CD14-positive monocyte (primary cell): ENCODE measurements around the gene ULK2. TPM values are rescaled to one million over a fixed set of nuclear protein-coding genes. Genes with fewer than 3 reads are reported as not detected.

ENCODE experiments used
- DNase-seq, 3 donors: peaks; one replicate each; pipeline ENCODE4 v3.0.0-alpha.2; 2011 to 2022
- H2AFZ ChIP-seq: 2 replicates; pipeline ENCODE4 v1.6.0; 2012; ENCODE audit warnings: mild to moderate bottlenecking, low read depth, low read length, inconsistent platforms; ENCODE audit not compliant: insufficient read depth, poor library complexity, severe bottlenecking
- H3K27ac ChIP-seq, 2 donors: 1 replicate in 1 of 2; 2 replicates in 1 of 2; pipeline ENCODE4 v1.5.1; 2012 to 2013; ENCODE audit warnings: low read length in 2 of 2, control low read depth in 1 of 2, inconsistent platforms in 1 of 2, low read depth in 1 of 2, mild to moderate bottlenecking in 1 of 2
- H3K27me3 ChIP-seq, 2 donors: one replicate each; pipeline versions ENCODE4 v1.6.0 to v1.6.1; 2011 to 2013; ENCODE audit warnings: low read length in 2 of 2; ENCODE audit not compliant: control insufficient read depth in 2 of 2, insufficient read depth in 2 of 2
- H3K36me3 ChIP-seq, 2 donors: replicated peaks in 1 of 2; 1 replicate in 1 of 2; 2 replicates in 1 of 2; pipeline versions ENCODE4 v1.5.1 to v1.6.1; 2012 to 2013; ENCODE audit warnings: low read length in 2 of 2, control low read depth in 1 of 2, inconsistent platforms in 1 of 2, mild to moderate bottlenecking in 1 of 2; ENCODE audit not compliant: insufficient read depth in 2 of 2, control insufficient read depth in 1 of 2
- H3K4me1 ChIP-seq, 2 donors: 1 replicate in 1 of 2; 2 replicates in 1 of 2; pipeline versions ENCODE4 v1.5.1 to v1.6.1; 2012 to 2013; ENCODE audit warnings: low read length in 2 of 2, control low read depth in 1 of 2, inconsistent platforms in 1 of 2, mild to moderate bottlenecking in 1 of 2, moderate library complexity in 1 of 2; ENCODE audit not compliant: insufficient read depth in 2 of 2, control insufficient read depth in 1 of 2
- H3K4me2 ChIP-seq: replicated peaks from 2 replicates; pipeline ENCODE3; 2012; ENCODE audit warnings: low read length, moderate library complexity, mild to moderate bottlenecking; ENCODE audit not compliant: poor library complexity, severe bottlenecking; ENCODE audit errors: extremely low read depth
- H3K4me3 ChIP-seq, 3 experiments: fragments of 200-600 bp in 1 of 3; sonication (generic) in 1 of 3; replicated peaks in 1 of 3; 1 replicate in 2 of 3; 2 replicates in 1 of 3; pipeline ENCODE4 v1.5.1; 2011 to 2013; ENCODE audit warnings: low read length in 3 of 3, mild to moderate bottlenecking in 3 of 3, control low read depth in 2 of 3, low read depth in 2 of 3, inconsistent platforms in 1 of 3, moderate library complexity in 1 of 3
- H3K79me2 ChIP-seq: 2 replicates; pipeline ENCODE4 v1.6.0; 2012; ENCODE audit warnings: mild to moderate bottlenecking, control low read depth, inconsistent platforms, low read length, moderate library complexity; ENCODE audit not compliant: insufficient read depth
- H3K9ac ChIP-seq: 2 replicates; pipeline ENCODE4 v1.6.0; 2017; ENCODE audit warnings: low read length, mild to moderate bottlenecking; ENCODE audit not compliant: insufficient read depth, poor library complexity, severe bottlenecking
- H3K9me3 ChIP-seq, 2 donors: replicated peaks in 1 of 2; 1 replicate in 1 of 2; 2 replicates in 1 of 2; pipeline versions ENCODE4 v1.5.1 to v1.6.1; 2012 to 2013; ENCODE audit warnings: low read length in 2 of 2, control low read depth in 1 of 2; ENCODE audit not compliant: control insufficient read depth in 1 of 2, insufficient read depth in 1 of 2
- H4K20me1 ChIP-seq: 2 replicates; pipeline ENCODE4 v1.6.0; 2012; ENCODE audit warnings: mild to moderate bottlenecking, low read length, control low read depth, moderate library complexity; ENCODE audit not compliant: insufficient read depth
- H3K27ac Mint-ChIP-seq, 7 donors: one replicate each; pipeline ENCODE4 v1.8.0; 2020; ENCODE audit warnings: mild to moderate bottlenecking in 7 of 7, mixed read lengths in 7 of 7, moderate library complexity in 6 of 7, inconsistent platforms in 2 of 7
- H3K27me3 Mint-ChIP-seq, 3 donors: one replicate each; pipeline ENCODE4 v1.8.0; 2021 to 2022; ENCODE audit warnings: low read depth in 3 of 3, mild to moderate bottlenecking in 3 of 3, mixed read lengths in 3 of 3, moderate library complexity in 3 of 3, inconsistent platforms in 1 of 3
- H3K36me3 Mint-ChIP-seq, 2 donors: one replicate each; pipeline ENCODE4 v1.8.0; 2020; ENCODE audit warnings: mixed read lengths in 2 of 2, inconsistent platforms in 1 of 2, mild to moderate bottlenecking in 1 of 2
- H3K4me1 Mint-ChIP-seq: one replicate; pipeline ENCODE4 v1.8.0; 2020; ENCODE audit warnings: mild to moderate bottlenecking, mixed read lengths
- H3K4me3 Mint-ChIP-seq, 2 donors: one replicate each; pipeline ENCODE4 v1.8.0; 2020; ENCODE audit warnings: mild to moderate bottlenecking in 2 of 2, mixed read lengths in 2 of 2, moderate library complexity in 1 of 2
- H3K9me3 Mint-ChIP-seq, 7 donors: one replicate each; pipeline ENCODE4 v1.8.0; 2020 to 2022; ENCODE audit warnings: mixed read lengths in 7 of 7, mild to moderate bottlenecking in 6 of 7, moderate library complexity in 6 of 7, inconsistent platforms in 2 of 7
- WGBS: methylation state at CpG from one replicate; pipeline ENCODE4 v1.1.5; 2013; ENCODE audit warnings: missing lambda C conversion rate; ENCODE audit not compliant: insufficient coverage; 5-methylcytosine and 5-hydroxymethylcytosine counted together
- intact Hi-C, 2 donors: fragments of 100-400 bp; cut with micrococcal nuclease; formaldehyde crosslinking; loops; one replicate each; pipeline versions ENCODE4 v1.15.0 to v1.15.1; 2023
- polyA plus RNA-seq, 3 donors: library from polyadenylated mRNA; depleted of rRNA in 1 of 3; unstranded in 2 of 3; stranded (reverse) in 1 of 3; fragments of 300-500 nt in 2 of 3; fragments of >200 nt in 1 of 3; fragmentation: Illumina TruSeq in 2 of 3; gene quantifications; 1 replicate in 2 of 3; 2 replicates in 1 of 3; pipeline ENCODE4 v1.2.3, GENCODE V29; 2012 to 2021
- TF ChIP-seq, protein P1 (sequence below): fragments of 200-600 bp; IDR thresholded peaks from one replicate; pipeline ENCODE4 v1.8.0; 2022; ENCODE audit warnings: antibody characterized with exemption, mild to moderate bottlenecking

The ULK2 gene
- polyA plus RNA-seq, 3 donors, result 8.5 to 27.2 (median 12.3) TPM

DNA sequence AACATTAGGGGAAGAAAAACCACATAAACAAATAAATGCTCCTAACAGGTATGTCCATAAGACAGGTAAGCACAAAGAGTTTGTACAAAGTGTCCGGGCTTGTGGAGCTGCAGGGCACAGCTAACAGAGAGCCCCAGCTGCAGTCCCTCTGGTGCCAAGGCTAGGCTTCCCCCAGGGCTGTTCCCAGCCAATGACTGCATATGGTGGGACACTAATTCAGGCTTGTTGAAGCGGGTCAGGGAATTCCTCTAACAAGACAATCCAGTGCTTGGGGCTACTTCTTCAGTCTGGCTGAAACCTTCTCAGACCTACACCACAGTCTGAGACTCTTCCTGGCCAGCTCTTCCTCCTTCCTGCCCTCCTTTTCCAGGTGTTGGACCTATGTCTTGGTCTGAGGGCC, 67.9 kb downstream of the ULK2 start:
- H3K27ac ChIP-seq, result no peak overlapping the region
- 100% methylated on average over 2 of the region's 2 CpGs for WGBS
- peaks cover 93 to 95% of the 10 kb centered on the region in 2 donors for H3K36me3 ChIP-seq
- peaks cover 12 to 27% (median 19%) of the 10 kb centered on the region in 7 donors for H3K9me3 Mint-ChIP-seq
- no peak for DNase-seq
- no peak overlapping the region for H2AFZ ChIP-seq
- TF ChIP-seq, protein P1, sequence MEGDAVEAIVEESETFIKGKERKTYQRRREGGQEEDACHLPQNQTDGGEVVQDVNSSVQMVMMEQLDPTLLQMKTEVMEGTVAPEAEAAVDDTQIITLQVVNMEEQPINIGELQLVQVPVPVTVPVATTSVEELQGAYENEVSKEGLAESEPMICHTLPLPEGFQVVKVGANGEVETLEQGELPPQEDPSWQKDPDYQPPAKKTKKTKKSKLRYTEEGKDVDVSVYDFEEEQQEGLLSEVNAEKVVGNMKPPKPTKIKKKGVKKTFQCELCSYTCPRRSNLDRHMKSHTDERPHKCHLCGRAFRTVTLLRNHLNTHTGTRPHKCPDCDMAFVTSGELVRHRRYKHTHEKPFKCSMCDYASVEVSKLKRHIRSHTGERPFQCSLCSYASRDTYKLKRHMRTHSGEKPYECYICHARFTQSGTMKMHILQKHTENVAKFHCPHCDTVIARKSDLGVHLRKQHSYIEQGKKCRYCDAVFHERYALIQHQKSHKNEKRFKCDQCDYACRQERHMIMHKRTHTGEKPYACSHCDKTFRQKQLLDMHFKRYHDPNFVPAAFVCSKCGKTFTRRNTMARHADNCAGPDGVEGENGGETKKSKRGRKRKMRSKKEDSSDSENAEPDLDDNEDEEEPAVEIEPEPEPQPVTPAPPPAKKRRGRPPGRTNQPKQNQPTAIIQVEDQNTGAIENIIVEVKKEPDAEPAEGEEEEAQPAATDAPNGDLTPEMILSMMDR, result no peak
- no peaks in the 10 kb centered on the region for H3K4me1 Mint-ChIP-seq
- no peak overlapping the region for H3K4me2 ChIP-seq
- peaks cover 74 to 84% of the 10 kb centered on the region in 2 donors for H3K36me3 Mint-ChIP-seq
- no peak overlapping the region for H3K4me3 Mint-ChIP-seq
- H3K79me2 ChIP-seq, result no peaks in the 10 kb centered on the region
- H4K20me1 ChIP-seq, result no peaks in the 10 kb centered on the region
- no peak overlapping the region for H3K9ac ChIP-seq
- no peaks in the 10 kb centered on the region for H3K4me1 ChIP-seq
- no peaks in the 10 kb centered on the region for H3K27me3 ChIP-seq
- no peak overlapping the region for H3K4me3 ChIP-seq
- H3K27ac Mint-ChIP-seq, result no peak overlapping the region
- H3K9me3 ChIP-seq, result peaks cover 18 to 21% of the 10 kb centered on the region in 2 donors
- intact Hi-C loops, result no loop called here
- peaks cover 0 to 2% (median 2%) of the 10 kb centered on the region in 3 donors for H3K27me3 Mint-ChIP-seq

DNA sequence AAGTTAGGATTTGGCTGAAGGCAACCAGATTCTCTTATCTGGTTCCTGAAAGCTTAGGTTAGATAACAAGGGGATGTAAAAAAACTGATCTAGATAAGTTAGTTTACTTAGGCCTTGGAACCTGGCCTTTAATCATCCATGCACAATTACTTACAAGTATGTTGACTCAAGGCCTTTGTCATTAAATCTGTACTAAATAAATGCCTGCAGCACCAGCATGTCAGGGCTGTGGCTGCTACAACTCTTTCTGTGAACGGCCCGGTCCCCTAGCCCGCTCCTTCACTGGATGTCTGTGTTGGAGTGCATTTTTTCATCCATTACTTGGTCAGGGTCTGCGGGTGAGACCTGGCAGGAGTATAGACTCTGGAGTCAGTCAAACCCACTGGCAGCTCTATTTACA, 71.3 kb downstream of the ULK2 start:
- H3K79me2 ChIP-seq, result no peaks in the 10 kb centered on the region
- no peak for DNase-seq
- Mint-ChIP-seq H3K36me3 (peaks cover 81 to 96% of the 10 kb centered on the region in 2 donors), H3K4me3 (no peak overlapping the region), H3K9me3 (peaks cover 24 to 39% (median 29%) of the 10 kb centered on the region in 7 donors), H3K4me1 (no peaks in the 10 kb centered on the region), H3K27me3 (peaks cover 0 to 2% (median 0%) of the 10 kb centered on the region in 3 donors), H3K27ac (no peak overlapping the region)
- H3K4me1 ChIP-seq, result no peaks in the 10 kb centered on the region
- no peaks in the 10 kb centered on the region for H3K27me3 ChIP-seq
- no peaks in the 10 kb centered on the region for H4K20me1 ChIP-seq
- WGBS, result 95% methylated on average over 4 of the region's 4 CpGs
- H3K9me3 ChIP-seq, result peaks cover 18 to 21% of the 10 kb centered on the region in 2 donors
- peaks cover 97 to 99% of the 10 kb centered on the region in 2 donors for H3K36me3 ChIP-seq
- no peak overlapping the region for H3K4me2 ChIP-seq
- intact Hi-C loops, result no loop called here
- no peak overlapping the region for H3K27ac ChIP-seq
- no peak overlapping the region for H3K9ac ChIP-seq
- TF ChIP-seq, protein P1, result no peak
- H2AFZ ChIP-seq, result no peak overlapping the region
- no peak overlapping the region for H3K4me3 ChIP-seq
